GM12891 (cell line): ENCODE measurements around the gene FA2H.

ENCODE experiments used
- POLR2A ChIP-seq: IDR thresholded peaks from 2 replicates; pipeline ENCODE4 v1.6.1; 2011; ENCODE audit warnings: low read depth, low read length, control low read depth
- POLR2AphosphoS5 ChIP-seq: IDR thresholded peaks from 2 replicates; pipeline ENCODE4 v1.6.1; 2011; ENCODE audit warnings: low read depth, low read length, control low read depth
- POU2F2 ChIP-seq: IDR thresholded peaks from 2 replicates; pipeline ENCODE4 v1.6.1; 2011; ENCODE audit warnings: low read depth, mild to moderate bottlenecking, control low read depth, low read length, moderate library complexity

GRCh38 chr16:74769586-74770190, 4.9 kb downstream of the FA2H start:
- no peak for TF ChIP-seq POLR2AphosphoS5
- no peak for TF ChIP-seq POU2F2
- TF ChIP-seq POLR2A, result no peak
